ENCODE results near the gene EEA1. TPM values are rescaled to one million over a fixed set of nuclear protein-coding genes. Genes with fewer than 3 reads are reported as not detected.

Gene EEA1
- total RNA-seq, 6 experiments from 2014 or later: 8.9 to 20.3 (median 16.3) TPM

DNA sequence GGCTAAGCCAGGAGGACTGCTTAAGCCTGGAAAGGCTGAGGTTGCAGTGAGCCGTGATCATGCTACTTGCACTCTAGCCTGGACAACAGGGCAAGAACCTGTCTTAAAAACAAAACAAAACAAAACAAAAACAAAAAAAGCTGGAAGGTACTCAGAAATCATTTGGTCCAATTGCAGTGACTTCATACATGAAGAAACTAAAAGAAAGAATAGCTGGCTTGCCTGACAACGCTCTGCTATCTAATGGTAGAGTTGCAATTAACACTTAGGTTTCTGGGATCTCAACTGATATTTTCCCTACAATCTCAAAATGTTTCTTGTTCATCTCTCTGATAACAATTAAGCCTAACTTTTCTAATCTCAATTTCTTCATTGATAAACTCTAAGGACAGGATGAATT lies 13.7 kb downstream of the EEA1 start:
- H3K4me1 ChIP-seq: no peaks in the 10 kb centered on the region
- intact Hi-C loops (cut with DNase I): no loop called here

DNA sequence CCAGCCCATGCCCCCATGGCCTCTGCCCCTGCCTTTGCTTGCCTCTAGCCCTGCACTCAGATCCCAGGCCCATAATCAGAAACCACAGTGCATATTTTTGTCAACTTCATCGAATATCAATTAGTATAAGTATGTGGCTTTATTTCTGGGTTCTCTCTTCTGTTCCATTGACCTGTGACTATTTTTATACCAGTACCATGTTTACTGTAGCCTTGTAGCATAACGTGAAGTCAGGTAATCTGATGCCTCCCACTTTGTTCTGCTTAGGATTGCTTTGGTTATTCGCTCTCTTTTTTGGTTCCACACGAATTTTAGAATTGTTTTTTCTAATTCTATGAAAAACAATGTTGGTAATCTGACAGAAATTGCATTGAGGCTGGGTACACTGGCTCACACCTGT lies 14.9 kb downstream of the EEA1 start:
- Histone ChIP-seq H3K9me3 (no peaks in the 10 kb centered on the region), H3K4me1 (no peaks in the 10 kb centered on the region), H3K4me3 (no peak overlapping the region), H3K27me3 (no peaks in the 10 kb centered on the region), H3K27ac (no peak overlapping the region), H3K36me3 (no peaks in the 10 kb centered on the region)
- TF ChIP-seq POLR2A (IDR thresholded peaks at IDR 0.05): no peak
- TF ChIP-seq, protein P1, sequence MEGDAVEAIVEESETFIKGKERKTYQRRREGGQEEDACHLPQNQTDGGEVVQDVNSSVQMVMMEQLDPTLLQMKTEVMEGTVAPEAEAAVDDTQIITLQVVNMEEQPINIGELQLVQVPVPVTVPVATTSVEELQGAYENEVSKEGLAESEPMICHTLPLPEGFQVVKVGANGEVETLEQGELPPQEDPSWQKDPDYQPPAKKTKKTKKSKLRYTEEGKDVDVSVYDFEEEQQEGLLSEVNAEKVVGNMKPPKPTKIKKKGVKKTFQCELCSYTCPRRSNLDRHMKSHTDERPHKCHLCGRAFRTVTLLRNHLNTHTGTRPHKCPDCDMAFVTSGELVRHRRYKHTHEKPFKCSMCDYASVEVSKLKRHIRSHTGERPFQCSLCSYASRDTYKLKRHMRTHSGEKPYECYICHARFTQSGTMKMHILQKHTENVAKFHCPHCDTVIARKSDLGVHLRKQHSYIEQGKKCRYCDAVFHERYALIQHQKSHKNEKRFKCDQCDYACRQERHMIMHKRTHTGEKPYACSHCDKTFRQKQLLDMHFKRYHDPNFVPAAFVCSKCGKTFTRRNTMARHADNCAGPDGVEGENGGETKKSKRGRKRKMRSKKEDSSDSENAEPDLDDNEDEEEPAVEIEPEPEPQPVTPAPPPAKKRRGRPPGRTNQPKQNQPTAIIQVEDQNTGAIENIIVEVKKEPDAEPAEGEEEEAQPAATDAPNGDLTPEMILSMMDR (IDR thresholded peaks at IDR 0.05): no peak
- intact Hi-C loops (cut with DNase I): no loop called here
- 85% methylated on average over 4 of the region's 4 CpGs for WGBS (ENCODE audit: insufficient coverage, low coverage, low lambda C conversion rate, missing lambda C conversion rate)
- no peak for DNase-seq
- ATAC-seq: no peak

More for the DNA sequence above, 13.7 kb downstream of the EEA1 start:
- no peak overlapping the region for H3K27ac ChIP-seq
- no peaks in the 10 kb centered on the region for H3K9me3 ChIP-seq
- H3K27me3 ChIP-seq: no peaks in the 10 kb centered on the region
- WGBS (ENCODE audit: insufficient coverage, low coverage, low lambda C conversion rate, missing lambda C conversion rate): 54% methylated on average over 2 of the region's 2 CpGs
- H3K36me3 ChIP-seq: no peaks in the 10 kb centered on the region
- H3K4me3 ChIP-seq: no peak overlapping the region
- DNase-seq (no peak), ATAC-seq (no peak)
- TF ChIP-seq, protein P1 (IDR thresholded peaks at IDR 0.05): no peak
- no peak for TF ChIP-seq POLR2A (IDR thresholded peaks at IDR 0.05)

DNA sequence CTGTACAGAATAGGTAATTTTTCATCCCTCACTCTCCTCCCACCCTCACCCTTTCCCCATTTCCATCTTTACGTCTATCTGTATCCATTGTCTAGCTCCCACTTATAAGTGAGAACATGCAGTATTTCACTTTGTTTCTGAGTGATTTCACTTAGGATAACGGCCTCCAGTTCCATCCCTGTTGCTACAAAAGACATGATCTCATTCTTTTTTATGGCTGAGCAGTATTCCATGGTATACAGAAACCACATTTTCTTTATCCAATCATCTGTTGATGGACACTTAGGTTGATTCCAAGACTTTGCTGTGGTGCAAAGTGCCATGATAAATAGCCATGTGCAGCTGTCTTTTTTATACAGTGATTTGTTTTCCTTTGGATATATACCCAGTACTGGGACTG lies 16.4 kb downstream of the EEA1 start:
- Histone ChIP-seq H3K9me3 (peaks cover 0 to 5% (median 0%) of the 10 kb centered on the region in 4 donors), H3K4me1 (no peaks in the 10 kb centered on the region), H3K27ac (no peak overlapping the region), H3K27me3 (no peaks in the 10 kb centered on the region), H3K36me3 (no peaks in the 10 kb centered on the region), H3K4me3 (no peak overlapping the region)
- no peak for DNase-seq
- TF ChIP-seq, protein P1 (IDR thresholded peaks at IDR 0.05): no peak
- no peak for TF ChIP-seq POLR2A (IDR thresholded peaks at IDR 0.05)
- 75% methylated on average over 1 of the region's 2 CpGs for WGBS (ENCODE audit: insufficient coverage, low coverage, low lambda C conversion rate, missing lambda C conversion rate)
- ATAC-seq: no peak
- intact Hi-C loops (cut with DNase I): no loop called here

DNA sequence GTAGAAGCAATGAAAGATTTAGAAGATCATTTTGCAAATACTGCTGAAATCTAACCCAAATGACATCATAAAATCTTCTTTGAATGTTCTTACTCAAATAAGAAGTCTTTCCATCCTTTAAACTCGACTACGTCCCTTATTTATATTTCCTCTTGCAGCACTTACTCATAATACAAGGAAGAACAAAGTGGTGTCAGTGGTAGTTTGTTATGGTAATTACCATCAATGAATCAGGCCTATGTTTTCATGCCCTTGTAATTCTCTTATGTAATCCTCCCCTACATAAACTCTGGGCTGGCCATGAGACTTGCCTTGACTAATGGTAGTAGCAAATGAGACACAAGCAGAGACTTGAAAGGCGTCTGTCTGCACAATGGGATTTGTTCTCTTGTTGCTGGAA lies 17.0 kb downstream of the EEA1 start:
- Histone ChIP-seq H3K9me3 (peaks cover 0 to 5% (median 0%) of the 10 kb centered on the region in 4 donors), H3K27ac (no peak overlapping the region), H3K4me3 (no peak overlapping the region), H3K36me3 (no peaks in the 10 kb centered on the region), H3K27me3 (no peaks in the 10 kb centered on the region), H3K4me1 (no peaks in the 10 kb centered on the region)
- intact Hi-C loops (cut with DNase I): no loop called here
- ATAC-seq (no peak), DNase-seq (no peak)
- 83% methylated on average over 3 of the region's 3 CpGs for WGBS (ENCODE audit: insufficient coverage, low coverage, low lambda C conversion rate, missing lambda C conversion rate)
- TF ChIP-seq, protein P1 (IDR thresholded peaks at IDR 0.05): no peak
- TF ChIP-seq POLR2A (IDR thresholded peaks at IDR 0.05): no peak

DNA sequence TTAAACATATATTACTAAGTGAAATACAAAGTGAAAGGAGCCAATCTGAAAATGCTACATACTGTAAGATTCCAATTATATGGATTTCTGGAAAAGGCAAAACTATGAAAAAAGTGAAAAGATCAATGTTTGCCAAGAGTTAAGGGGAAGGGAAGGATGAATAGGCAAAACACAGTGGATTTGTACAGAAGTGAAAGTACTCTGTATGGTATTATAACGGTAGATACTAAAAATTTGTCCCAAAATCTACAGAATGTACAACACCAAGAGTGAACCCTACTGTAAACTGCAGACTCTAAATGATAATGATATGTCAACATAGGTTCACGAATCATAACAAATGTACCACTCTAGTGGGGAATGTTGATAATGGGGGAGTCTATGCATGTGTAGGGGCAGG lies 17.8 kb downstream of the EEA1 start:
- WGBS (ENCODE audit: insufficient coverage, low coverage, low lambda C conversion rate, missing lambda C conversion rate): 77% methylated on average over 2 of the region's 2 CpGs
- Histone ChIP-seq H3K27me3 (no peaks in the 10 kb centered on the region), H3K36me3 (no peaks in the 10 kb centered on the region), H3K27ac (no peak overlapping the region), H3K9me3 (peaks cover 0 to 5% (median 0%) of the 10 kb centered on the region in 4 donors), H3K4me1 (no peaks in the 10 kb centered on the region), H3K4me3 (no peak overlapping the region)
- DNase-seq (no peak), ATAC-seq (no peak)
- intact Hi-C loops (cut with DNase I): no loop called here
- no peak for TF ChIP-seq POLR2A (IDR thresholded peaks at IDR 0.05)
- TF ChIP-seq, protein P1 (IDR thresholded peaks at IDR 0.05): no peak

Measured in right lobe of liver (tissue), 6 donors.